PC-3 (cell line): ENCODE measurements around the gene CCT4. TPM values are rescaled to one million over a fixed set of nuclear protein-coding genes. Genes with fewer than 3 reads are reported as not detected.

Source experiments
- ATAC-seq: fragments of 200-7000 bp; cut with Tn5 transposase; 2 replicates; pipeline ENCODE4 v1.9.1; 2020; ENCODE audit warnings: mild to moderate bottlenecking, moderate library complexity
- BruUV-seq: library from RNA; stranded (reverse); fragments of 400-500 nt; replicated peaks from 2 replicates; lab custom pipeline; 2021; lab: Mats Ljungman, UMichigan
- CTCF ChIA-PET: fragments of 300-600 bp; sonication (Branson Sonifier 250); formaldehyde crosslinking; loops from one replicate; lab custom pipeline; 2022; ENCODE audit warnings: antibody characterized with exemption; lab: Charles Lee
- POLR2A ChIA-PET: fragments of 300-600 bp; sonication (Branson Sonifier 250); formaldehyde crosslinking; loops from one replicate; lab custom pipeline; 2022; ENCODE audit warnings: antibody characterized with exemption; ENCODE audit not compliant: unreplicated experiment; lab: Charles Lee
- DNase-seq: peaks from one replicate; pipeline ENCODE4 v3.0.0-alpha.2; 2015
- H2AFZ ChIP-seq: fragments of 300-600 bp; sonication (generic); 2 replicates; pipeline ENCODE4 v1.6.0; 2016; ENCODE audit warnings: antibody characterized with exemption, low read length
- H3F3A ChIP-seq: fragments of 300-600 bp; sonication (generic); one replicate; pipeline ENCODE4 v1.6.0; 2017; ENCODE audit warnings: antibody characterized with exemption, low read length, control low read depth, mild to moderate bottlenecking; ENCODE audit not compliant: unreplicated experiment
- H3K27ac ChIP-seq: fragments of 300-600 bp; sonication (generic); 2 replicates; pipeline ENCODE4 v1.5.1; 2016; ENCODE audit warnings: mild to moderate bottlenecking, low read length
- H3K27me3 ChIP-seq: fragments of 300-600 bp; sonication (generic); 2 replicates; pipeline ENCODE4 v1.6.1; 2016; ENCODE audit warnings: low read length, mixed read lengths
- H3K36me3 ChIP-seq: fragments of 300-600 bp; sonication (generic); 2 replicates; pipeline ENCODE4 v1.6.1; 2016; ENCODE audit warnings: low read depth, mixed run types, low read length, mixed read lengths
- H3K4me1 ChIP-seq: fragments of 300-600 bp; sonication (generic); 2 replicates; pipeline ENCODE4 v1.5.1; 2016; ENCODE audit warnings: low read length; ENCODE audit not compliant: insufficient read depth
- H3K4me2 ChIP-seq: fragments of 300-600 bp; sonication (generic); 2 replicates; pipeline ENCODE4 v1.6.0; 2016; ENCODE audit warnings: low read length
- H3K4me3 ChIP-seq: fragments of 300-600 bp; sonication (generic); 2 replicates; pipeline ENCODE4 v1.5.1; 2016; ENCODE audit warnings: mild to moderate bottlenecking, low read length, mixed read lengths
- H3K79me2 ChIP-seq: fragments of 300-600 bp; sonication (generic); 2 replicates; pipeline ENCODE4 v1.6.1; 2017; ENCODE audit warnings: low read length, mixed read lengths
- H3K9ac ChIP-seq: fragments of 300-600 bp; sonication (generic); 2 replicates; pipeline ENCODE4 v1.6.0; 2016; ENCODE audit warnings: mild to moderate bottlenecking, low read length
- H3K9me2 ChIP-seq: fragments of 300-600 bp; sonication (generic); replicated peaks from 2 replicates; pipeline ENCODE4 v1.6.1; 2016; ENCODE audit warnings: mixed run types, low read length, mixed read lengths
- H3K9me3 ChIP-seq: fragments of 300-600 bp; sonication (generic); 2 replicates; pipeline ENCODE4 v1.6.1; 2016; ENCODE audit warnings: low read length, mixed read lengths
- H4K20me1 ChIP-seq: fragments of 300-600 bp; sonication (generic); 2 replicates; pipeline ENCODE4 v1.6.1; 2016; ENCODE audit warnings: low read length, mixed read lengths
- CTCF ChIP-seq: fragments of 300-600 bp; sonication (generic); conservative IDR thresholded peaks from 2 replicates; pipeline ENCODE4 v1.5.1; 2017; ENCODE audit warnings: antibody characterized with exemption, low read depth, mild to moderate bottlenecking, low read length
- EZH2 ChIP-seq: fragments of 300-600 bp; sonication (generic); IDR thresholded peaks from one replicate; pipeline ENCODE4 v1.6.1; 2017; ENCODE audit warnings: antibody characterized with exemption, mild to moderate bottlenecking, low read length; ENCODE audit not compliant: unreplicated experiment
- EZH2phosphoT487 ChIP-seq: fragments of 300-600 bp; sonication (generic); IDR thresholded peaks from 2 replicates; pipeline ENCODE4 v1.6.1; 2018; ENCODE audit warnings: mild to moderate bottlenecking, antibody characterized with exemption, low read length, borderline replicate concordance
- intact Hi-C: fragments of 100-400 bp; cut with micrococcal nuclease; formaldehyde crosslinking; loops from 2 replicates; pipeline ENCODE4 v1.9.0; 2023
- total RNA-seq: library from RNA; depleted of rRNA; stranded (reverse); fragments of >200 nt; gene quantifications from 2 replicates; pipeline ENCODE4 v1.2.3, GENCODE V29; 2014

Gene CCT4
- total RNA-seq, 1 experiment from 2014 or later: 195 TPM

GRCh38 chr2:61841286-61841685, 47.2 kb downstream of the CCT4 start:
- no peaks in the 10 kb centered on the region for H3K9me3 ChIP-seq
- intact Hi-C loops: no loop called here
- no peak overlapping the region for H3K9ac ChIP-seq
- no peaks in the 10 kb centered on the region for H3K79me2 ChIP-seq
- H3K4me3 ChIP-seq: no peak overlapping the region
- no peaks in the 10 kb centered on the region for H3K27me3 ChIP-seq
- no peaks in the 10 kb centered on the region for H4K20me1 ChIP-seq
- H3K27ac ChIP-seq: no peak overlapping the region
- ATAC-seq: no peak
- H3K4me2 ChIP-seq: no peak overlapping the region
- peaks cover 5% of the 10 kb centered on the region; the same call in 1 of the 2 replicates for H3K4me1 ChIP-seq
- no peak for TF ChIP-seq EZH2phosphoT487
- no peaks in the 10 kb centered on the region for H3F3A ChIP-seq
- no peaks in the 10 kb centered on the region for H3K9me2 ChIP-seq
- POLR2A ChIA-PET: no interaction called here
- no peak overlapping the region for H2AFZ ChIP-seq
- no peak for DNase-seq
- BruUV-seq: no TSS peak
- CTCF ChIA-PET: no interaction called here
- no peaks in the 10 kb centered on the region for H3K36me3 ChIP-seq

- H4K20me1 ChIP-seq: no peaks in the 10 kb centered on the region
- BruUV-seq: no TSS peak
- H3K4me3 ChIP-seq: no peak overlapping the region
- no peaks in the 10 kb centered on the region for H3K79me2 ChIP-seq
- ATAC-seq (no peak), DNase-seq (no peak)
- no peak overlapping the region for H3K4me2 ChIP-seq
- CTCF ChIA-PET: no interaction called here
- H3F3A ChIP-seq: no peaks in the 10 kb centered on the region
- H3K36me3 ChIP-seq: no peaks in the 10 kb centered on the region
- H3K9me3 ChIP-seq: no peaks in the 10 kb centered on the region
- H3K27me3 ChIP-seq: no peaks in the 10 kb centered on the region
- TF ChIP-seq CTCF (no peak), EZH2phosphoT487 (no peak), EZH2 (no peak)
- no peaks in the 10 kb centered on the region for H3K9me2 ChIP-seq
- H3K27ac ChIP-seq: no peak overlapping the region
- intact Hi-C loops: no loop called here
- no peak overlapping the region for H3K9ac ChIP-seq
- peaks cover 5% of the 10 kb centered on the region; the same call in 1 of the 2 replicates for H3K4me1 ChIP-seq
- no peak overlapping the region for H2AFZ ChIP-seq
- POLR2A ChIA-PET: no interaction called here
Measured at GRCh38 chr2:61834893-61835292, 53.6 kb downstream of the CCT4 start.

GRCh38 chr2:61833971-61834370, 54.5 kb downstream of the CCT4 start:
- CTCF ChIA-PET: no interaction called here
- Histone ChIP-seq H3K27ac (no peak overlapping the region), H3K27me3 (no peaks in the 10 kb centered on the region), H3K4me2 (no peak overlapping the region), H3K9me3 (no peaks in the 10 kb centered on the region), H3K9ac (no peak overlapping the region), H4K20me1 (no peaks in the 10 kb centered on the region), H2AFZ (no peak overlapping the region), H3F3A (no peaks in the 10 kb centered on the region), H3K36me3 (no peaks in the 10 kb centered on the region), H3K9me2 (no peaks in the 10 kb centered on the region), H3K4me1 (peaks cover 5% of the 10 kb centered on the region; the same call in 1 of the 2 replicates), H3K4me3 (no peak overlapping the region), H3K79me2 (no peaks in the 10 kb centered on the region)
- POLR2A ChIA-PET: no interaction called here
- no TSS peak for BruUV-seq
- DNase-seq (no peak), ATAC-seq (no peak)
- TF ChIP-seq EZH2 (no peak), CTCF (no peak), EZH2phosphoT487 (no peak)
- intact Hi-C loops: no loop called here
